ENCODE measurements around the gene EXOC4. TPM values are rescaled to one million over a fixed set of nuclear protein-coding genes. Genes with fewer than 3 reads are reported as not detected.

Gene EXOC4
- total and polyA plus RNA-seq, 2 of the 13 experiments (the other 11 are each of a cell fraction or from before 2014, with no cell fraction given): 22.5 to 39.0 TPM

GRCh38 chr7:133478591-133479135, 225.8 kb downstream of the EXOC4 start:
- intact Hi-C loops (cut with micrococcal nuclease; ENCODE audit: unreplicated experiment) (loop anchor here (1.0 kb wide), 1 partner anchor 14 kb away; no protein-coding TSS in a partner anchor), in situ Hi-C loops (cut with HindIII; ENCODE audit: extremely low pct_ligation_motif_present, low pct_unique_long_range_greater_than_20kb) (no loop called here)
- no peak overlapping the region for H3K4me2 ChIP-seq (ENCODE audit: low read depth, low read length)
- TF ChIP-seq TRAFD1 (CRISPR knock-in tag; IDR thresholded peaks at IDR 0.05; ENCODE audit: borderline replicate concordance) (no peak), SOX13 (IDR thresholded peaks at IDR 0.05) (no peak), SOX13 (CRISPR knock-in tag; conservative IDR thresholded peaks at IDR 0.05 in 1 of 2, IDR thresholded peaks at IDR 0.05 in 1 of 2) (no peak)
- no TSS peak for BruUV-seq (replicated peaks)
- ChIA-PET CTCF (ENCODE audit: low intra/inter-chr PET ratio, low total read pairs) (no interaction called here), POLR2A (no interaction called here)
- H3K4me1 ChIP-seq (ENCODE audit: insufficient read depth, low read length): peaks cover 7% of the 10 kb centered on the region; the same call in 1 of the 2 replicates
- no peaks in the 10 kb centered on the region for H3K9me3 ChIP-seq (ENCODE audit: low read length)
- no peaks in the 10 kb centered on the region for H4K20me1 ChIP-seq (ENCODE audit: insufficient read depth, low read length)
- 60% methylated on average over 3 of the region's 3 CpGs for WGBS (ENCODE audit: low lambda C conversion rate)
- peaks cover 1 to 8% of the 10 kb centered on the region in 2 experiments; a peak in 1 of 5 replicates for H3K36me3 ChIP-seq (replicated peaks in 1 of 2; ENCODE audit: control insufficient read depth in 1 of 2, insufficient read depth in 2 of 2, low read length in 2 of 2)
- H3K27me3 ChIP-seq (ENCODE audit: control insufficient read depth in 1 of 2, insufficient read depth in 2 of 2, low read length in 2 of 2): no peaks in the 10 kb centered on the region
- no peak overlapping the region for H3K27ac ChIP-seq (ENCODE audit: extremely low read length, insufficient read depth, low read length)
- no peak for ATAC-seq
- H3K4me3 ChIP-seq (replicated peaks in 1 of 3; ENCODE audit: insufficient read depth in 1 of 3, low read depth in 2 of 3, low read length in 3 of 3): no peak overlapping the region
- FAIRE-seq: no peak
- no peak overlapping the region for H2AFZ ChIP-seq (ENCODE audit: low read length)
- no peak overlapping the region for H3K9ac ChIP-seq (ENCODE audit: insufficient read depth, low read depth, low read length)
- no peaks in the 10 kb centered on the region for H3K79me2 ChIP-seq (ENCODE audit: insufficient read depth, low read length)
- no peak for DNase-seq (ENCODE audit: low spot score)

DNA sequence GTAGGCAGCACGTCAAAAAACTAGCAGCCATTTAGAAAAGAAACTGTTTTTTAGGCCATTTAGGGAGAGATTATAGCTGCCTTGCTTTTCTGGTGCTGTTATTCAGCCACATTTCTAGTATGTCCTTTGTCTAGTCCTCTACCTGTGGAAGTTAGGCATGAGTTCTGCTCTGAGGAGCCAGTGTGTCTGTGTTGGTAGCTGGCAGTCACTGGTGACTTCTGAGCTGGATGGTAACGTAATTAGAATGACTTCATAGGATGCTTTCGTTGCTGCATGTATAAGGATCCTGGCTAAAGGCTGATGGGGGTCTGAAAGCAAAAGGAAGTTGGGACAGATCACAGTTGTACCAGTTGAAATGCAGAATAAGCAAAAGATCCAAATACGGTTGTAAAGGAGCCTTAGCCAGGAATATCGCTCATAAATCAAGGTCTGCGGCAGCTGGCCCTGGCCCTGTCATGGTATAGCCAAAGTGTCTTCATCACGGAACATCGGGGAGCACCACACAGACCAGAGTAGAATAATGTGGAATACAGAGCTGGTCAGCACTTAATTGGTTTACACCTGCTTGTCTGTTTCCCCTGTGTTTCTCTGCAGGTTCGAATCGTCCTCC, 226.7 kb downstream of the EXOC4 start:
- POLR2A ChIA-PET: no interaction called here
- intact Hi-C loops (cut with micrococcal nuclease; ENCODE audit: unreplicated experiment): no loop called here
- no TSS peak for BruUV-seq (replicated peaks)

More for the DNA sequence above, 226.7 kb downstream of the EXOC4 start:
- DNase-seq (ENCODE audit: low spot score) (no peak), FAIRE-seq (no peak), ATAC-seq (no peak)
- no peaks in the 10 kb centered on the region for H3K27me3 ChIP-seq (ENCODE audit: control insufficient read depth in 1 of 2, insufficient read depth in 2 of 2, low read length in 2 of 2)
- peaks cover 1 to 8% of the 10 kb centered on the region in 2 experiments; a peak in 1 of 5 replicates for H3K36me3 ChIP-seq (replicated peaks in 1 of 2; ENCODE audit: control insufficient read depth in 1 of 2, insufficient read depth in 2 of 2, low read length in 2 of 2)
- H3K79me2 ChIP-seq (ENCODE audit: insufficient read depth, low read length): no peaks in the 10 kb centered on the region
- WGBS (ENCODE audit: low lambda C conversion rate): 95% methylated on average over 10 of the region's 10 CpGs
- no peak overlapping the region for H3K27ac ChIP-seq (ENCODE audit: extremely low read length, insufficient read depth, low read length)
- no peak overlapping the region for H3K4me3 ChIP-seq (replicated peaks in 1 of 3; ENCODE audit: insufficient read depth in 1 of 3, low read depth in 2 of 3, low read length in 3 of 3)
- CTCF ChIA-PET (ENCODE audit: low intra/inter-chr PET ratio, low total read pairs): no interaction called here
- no peaks in the 10 kb centered on the region for H4K20me1 ChIP-seq (ENCODE audit: insufficient read depth, low read length)
- H2AFZ ChIP-seq (ENCODE audit: low read length): no peak overlapping the region
- H3K9me3 ChIP-seq (ENCODE audit: low read length): no peaks in the 10 kb centered on the region
- peaks cover 7% of the 10 kb centered on the region; the same call in 1 of the 2 replicates for H3K4me1 ChIP-seq (ENCODE audit: insufficient read depth, low read length)
- TF ChIP-seq, protein P1, sequence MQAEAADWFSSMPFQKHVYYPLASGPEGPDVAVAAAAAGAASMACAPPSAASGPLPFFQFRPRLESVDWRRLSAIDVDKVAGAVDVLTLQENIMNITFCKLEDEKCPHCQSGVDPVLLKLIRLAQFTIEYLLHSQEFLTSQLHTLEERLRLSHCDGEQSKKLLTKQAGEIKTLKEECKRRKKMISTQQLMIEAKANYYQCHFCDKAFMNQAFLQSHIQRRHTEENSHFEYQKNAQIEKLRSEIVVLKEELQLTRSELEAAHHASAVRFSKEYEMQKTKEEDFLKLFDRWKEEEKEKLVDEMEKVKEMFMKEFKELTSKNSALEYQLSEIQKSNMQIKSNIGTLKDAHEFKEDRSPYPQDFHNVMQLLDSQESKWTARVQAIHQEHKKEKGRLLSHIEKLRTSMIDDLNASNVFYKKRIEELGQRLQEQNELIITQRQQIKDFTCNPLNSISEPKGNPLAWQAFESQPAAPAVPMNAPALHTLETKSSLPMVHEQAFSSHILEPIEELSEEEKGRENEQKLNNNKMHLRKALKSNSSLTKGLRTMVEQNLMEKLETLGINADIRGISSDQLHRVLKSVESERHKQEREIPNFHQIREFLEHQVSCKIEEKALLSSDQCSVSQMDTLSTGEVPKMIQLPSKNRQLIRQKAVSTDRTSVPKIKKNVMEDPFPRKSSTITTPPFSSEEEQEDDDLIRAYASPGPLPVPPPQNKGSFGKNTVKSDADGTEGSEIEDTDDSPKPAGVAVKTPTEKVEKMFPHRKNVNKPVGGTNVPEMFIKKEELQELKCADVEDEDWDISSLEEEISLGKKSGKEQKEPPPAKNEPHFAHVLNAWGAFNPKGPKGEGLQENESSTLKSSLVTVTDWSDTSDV (CRISPR knock-in tag; IDR thresholded peaks at IDR 0.05): no peak
- TF ChIP-seq ZNF678 (CRISPR knock-in tag; IDR thresholded peaks at IDR 0.05) (no peak), NFKBIZ (CRISPR knock-in tag; IDR thresholded peaks at IDR 0.05) (no peak), TGIF2 (CRISPR knock-in tag; IDR thresholded peaks at IDR 0.05) (no peak), ZNF792 (CRISPR knock-in tag; IDR thresholded peaks at IDR 0.05) (no peak), ZNF768 (CRISPR knock-in tag; IDR thresholded peaks at IDR 0.05) (no peak), ARNTL (CRISPR knock-in tag; IDR thresholded peaks at IDR 0.05) (no peak), ZNF549 (CRISPR knock-in tag; IDR thresholded peaks at IDR 0.05) (no peak), ERF (CRISPR knock-in tag; IDR thresholded peaks at IDR 0.05) (no peak), ZFP82 (CRISPR knock-in tag; IDR thresholded peaks at IDR 0.05; ENCODE audit: borderline replicate concordance) (no peak), ZFP1 (CRISPR knock-in tag; IDR thresholded peaks at IDR 0.05) (no peak), XBP1 (CRISPR knock-in tag; IDR thresholded peaks at IDR 0.05) (no peak), YEATS4 (CRISPR knock-in tag; IDR thresholded peaks at IDR 0.05; ENCODE audit: borderline replicate concordance) (no peak)
- H3K4me2 ChIP-seq (ENCODE audit: low read depth, low read length): no peak overlapping the region
- H3K9ac ChIP-seq (ENCODE audit: insufficient read depth, low read depth, low read length): no peak overlapping the region
- in situ Hi-C loops (cut with HindIII; ENCODE audit: extremely low pct_ligation_motif_present, low pct_unique_long_range_greater_than_20kb): no loop called here

Data from HepG2 (cell line).